KG1 (cell line): ENCODE measurements around the gene STRN4.

ENCODE experiments used
- DNase-seq: peaks from one replicate; lab custom pipeline; 2025; lab: John Stamatoyannopoulos, UW

The STRN4 gene

DNA sequence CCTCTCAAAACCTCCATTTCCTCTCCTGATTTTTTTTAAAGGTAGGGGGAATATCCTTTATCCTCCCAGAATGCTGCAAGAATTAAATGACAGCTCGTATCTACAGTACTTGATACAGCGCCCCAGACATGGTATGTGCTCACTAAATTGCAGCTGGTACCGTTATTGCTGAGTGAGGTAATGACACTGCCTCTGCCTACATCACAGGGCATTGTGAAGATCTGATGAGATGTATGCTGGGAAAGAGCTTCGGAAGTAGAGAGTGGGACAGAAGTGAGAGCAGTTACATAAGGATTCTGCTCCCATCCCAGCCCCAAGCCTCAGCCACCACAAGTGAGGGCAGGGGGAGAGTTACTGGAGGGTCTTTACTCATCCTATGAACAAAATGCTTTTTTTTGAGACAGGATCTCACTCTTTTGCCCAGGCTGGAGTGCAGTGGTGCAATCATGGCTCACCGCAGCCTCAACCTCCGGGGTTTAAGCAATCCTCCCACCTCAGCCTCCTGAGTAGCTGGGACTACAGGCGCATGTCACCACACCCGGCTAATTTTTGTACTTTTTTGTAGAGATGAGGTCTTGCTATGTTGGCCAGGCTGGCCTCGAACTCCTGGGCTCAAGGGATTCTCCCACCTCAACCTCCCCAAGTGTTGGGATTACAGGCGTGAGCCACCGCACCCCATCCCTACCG is 2.1 kb downstream of the STRN4 start:
- no peak for DNase-seq

- no peak for DNase-seq
Measured at GRCh38 chr19:46742926-46743480, 3.2 kb downstream of the STRN4 start.

GRCh38 chr19:46741447-46741846 is 4.8 kb downstream of the STRN4 start:
- DNase-seq = no peak

GRCh38 chr19:46739290-46739771 is 6.9 kb downstream of the STRN4 start:
- no peak for DNase-seq

DNA sequence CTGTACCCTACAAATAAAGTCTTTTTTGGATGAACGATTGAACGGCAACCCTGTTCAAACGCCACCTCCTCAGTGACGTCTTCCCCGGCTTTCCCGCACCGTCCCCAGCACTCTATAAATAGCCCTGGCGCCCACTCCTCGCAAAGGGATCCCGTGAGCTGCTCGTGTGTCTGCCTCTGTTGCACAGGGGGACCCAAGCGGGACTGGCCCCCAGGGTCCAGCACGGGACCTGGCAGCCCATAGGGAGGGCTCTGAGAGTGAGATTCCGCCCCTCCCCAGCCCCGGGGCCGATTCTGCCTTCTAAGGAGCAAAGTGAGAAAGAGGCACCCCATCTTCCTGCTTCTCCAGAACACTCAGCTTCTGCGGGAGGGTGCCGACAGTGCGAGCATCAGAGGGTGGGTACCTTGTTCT is 8.5 kb downstream of the STRN4 start:
- DNase-seq = no peak

DNA sequence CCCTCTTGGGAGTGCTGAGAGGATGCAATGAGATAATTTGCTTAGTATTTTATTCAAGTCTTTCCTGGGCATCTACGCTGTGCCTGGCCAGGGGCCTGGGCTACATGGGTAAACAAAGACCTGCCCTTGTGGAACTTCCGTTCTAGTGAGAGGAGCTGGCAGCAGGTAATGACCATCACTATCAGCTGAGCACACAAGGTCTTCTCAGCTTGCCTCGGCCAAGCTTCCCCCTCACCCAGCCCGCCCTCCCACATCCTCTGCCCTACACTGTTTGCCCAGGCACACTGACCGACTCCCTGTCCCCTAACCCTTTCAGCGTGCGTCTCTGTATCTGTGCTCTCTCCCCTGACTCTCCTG is 9.0 kb downstream of the STRN4 start:
- DNase-seq = no peak

DNA sequence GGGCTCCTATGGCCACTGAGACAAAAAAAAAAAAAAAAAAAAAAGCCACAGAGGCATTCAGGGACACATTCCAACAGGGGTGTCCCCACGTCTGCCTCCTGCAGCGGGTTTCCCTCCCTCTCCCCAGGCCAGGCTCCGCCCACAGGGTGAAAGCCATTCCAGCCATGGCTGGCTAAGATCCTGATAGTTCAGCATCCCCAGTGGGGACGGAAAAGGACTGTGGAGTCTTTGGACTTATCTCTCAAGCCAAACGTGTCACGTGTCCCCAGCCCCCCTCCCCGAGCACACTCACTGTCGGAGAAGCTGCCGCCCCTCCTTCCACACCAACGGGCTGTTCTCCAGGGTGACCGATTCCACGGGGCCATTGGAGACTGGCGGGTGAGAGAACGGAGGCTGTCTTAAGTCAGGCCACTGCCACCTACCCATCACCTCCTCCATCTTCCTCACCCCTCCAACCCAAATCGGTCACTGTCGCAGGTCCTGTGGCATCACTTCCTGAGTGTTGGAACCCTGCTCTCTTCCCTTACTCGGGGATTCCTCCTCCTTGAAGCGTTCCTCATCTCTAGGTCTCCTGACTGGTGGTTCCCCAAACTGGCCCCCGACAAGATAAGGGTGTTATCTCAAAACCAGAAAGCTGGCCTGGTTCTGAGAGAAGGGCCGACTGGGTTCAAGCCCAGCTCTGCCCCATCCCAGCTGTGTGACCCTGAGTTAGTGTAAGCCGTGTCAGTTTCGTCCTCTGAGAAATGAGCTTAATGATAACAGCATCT is 9.5 kb downstream of the STRN4 start:
- DNase-seq = no peak

DNA sequence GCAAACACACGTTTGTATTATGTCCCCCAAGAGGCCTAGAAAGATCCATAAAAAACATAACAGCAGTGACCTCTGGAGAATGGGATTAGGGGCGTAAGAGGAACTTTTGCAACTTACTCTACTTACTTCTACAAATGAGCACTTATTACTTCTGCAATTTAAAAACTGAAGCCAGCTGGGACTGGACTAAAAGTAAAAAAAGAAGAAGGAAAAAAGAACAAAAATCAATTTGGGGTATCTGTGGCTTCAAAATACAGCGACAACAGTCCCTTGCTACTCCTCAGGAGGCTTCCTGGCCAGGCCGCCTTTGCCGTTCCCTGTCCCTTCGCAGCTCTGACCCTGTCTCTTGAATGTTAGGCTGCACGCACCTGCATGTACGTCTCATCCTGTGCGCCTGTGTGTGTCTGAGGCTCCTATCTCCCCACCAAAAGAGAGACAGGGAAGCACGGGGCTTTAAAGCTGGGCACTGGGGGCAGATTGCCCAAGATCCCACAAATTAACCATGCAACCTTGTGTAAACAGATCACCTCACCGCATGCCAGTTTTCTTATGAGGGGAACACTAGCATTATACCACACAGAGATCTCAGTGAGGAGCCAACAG is 12.5 kb downstream of the STRN4 start:
- no peak for DNase-seq

DNA sequence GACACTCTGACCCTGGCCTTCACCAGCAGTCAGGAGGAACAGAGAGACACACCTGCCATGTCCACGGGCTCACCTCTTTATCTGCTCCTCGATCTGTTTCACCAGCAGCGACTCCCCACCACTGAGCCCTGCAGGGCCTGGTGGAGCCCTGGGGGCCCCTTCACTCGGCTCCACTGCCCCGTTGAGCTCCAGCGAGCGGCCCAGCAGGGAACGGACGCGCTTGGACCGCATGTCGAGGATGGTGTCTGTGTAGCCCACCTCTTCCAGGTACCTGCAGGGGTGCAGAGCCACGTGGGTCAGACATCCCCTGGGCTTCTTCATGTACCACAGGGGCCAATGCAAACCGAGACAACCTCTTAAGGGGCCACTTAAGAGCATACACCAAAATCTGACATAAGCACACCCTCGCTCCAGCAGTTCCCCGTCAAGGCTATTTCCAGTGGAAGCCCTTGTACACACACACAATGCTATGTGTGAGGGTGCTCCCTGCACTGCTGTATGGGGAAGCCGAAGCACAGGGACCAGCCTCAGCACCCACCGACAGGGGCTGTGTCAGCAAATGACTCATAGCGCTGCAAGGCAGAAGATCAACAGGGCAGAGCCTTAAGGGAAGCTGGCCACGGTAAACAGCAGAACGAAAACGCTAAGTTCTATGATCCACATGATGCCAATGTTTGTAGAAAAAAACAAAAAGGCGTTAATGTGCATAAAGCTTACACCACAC is 13.1 kb downstream of the STRN4 start:
- DNase-seq = no peak

GRCh38 chr19:46732172-46732938 is 13.9 kb downstream of the STRN4 start:
- DNase-seq = no peak

GRCh38 chr19:46731584-46731983 is 14.7 kb downstream of the STRN4 start:
- no peak for DNase-seq

GRCh38 chr19:46731007-46731501 is 15.2 kb downstream of the STRN4 start:
- DNase-seq = no peak

DNA sequence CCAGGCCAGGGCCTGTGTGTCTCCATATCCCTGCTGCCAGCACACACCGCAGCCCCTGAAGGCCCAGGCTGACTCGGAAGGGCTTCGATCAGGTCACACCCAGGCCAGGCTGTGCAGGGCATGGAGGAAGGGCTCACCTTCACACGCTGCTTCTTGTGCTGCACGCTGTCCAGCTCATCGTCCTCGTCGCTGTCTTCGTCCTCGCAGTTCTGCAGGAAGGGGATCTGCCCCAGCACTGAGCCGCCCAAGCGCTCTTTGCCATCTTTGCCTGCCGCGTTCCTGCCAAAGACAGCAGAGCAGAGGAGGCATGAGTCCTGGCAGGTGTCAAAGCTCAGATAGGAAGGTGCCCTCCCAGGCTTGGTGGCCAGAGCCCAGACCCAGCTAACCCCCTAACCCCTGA is 15.7 kb downstream of the STRN4 start:
- DNase-seq = no peak

DNA sequence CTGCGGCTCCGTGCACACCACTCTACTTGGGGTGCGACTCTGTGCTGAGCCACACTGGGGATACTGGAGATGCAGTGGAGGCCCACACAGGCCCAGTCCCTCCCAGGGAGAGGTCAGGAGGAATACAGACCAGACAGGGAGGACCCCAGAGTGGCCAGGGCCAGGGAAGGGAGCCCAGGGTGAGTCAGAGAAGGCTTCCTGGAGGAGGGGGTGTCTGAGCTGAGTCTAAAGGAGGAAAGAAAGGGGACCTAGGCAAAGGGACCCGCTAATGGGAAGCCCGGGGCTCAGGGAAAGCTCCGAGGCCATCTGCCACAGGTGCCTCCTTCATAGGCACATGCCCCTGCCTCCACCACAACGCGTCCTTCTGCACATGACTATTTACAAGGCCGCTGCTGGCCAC is 16.1 kb downstream of the STRN4 start:
- DNase-seq = no peak

DNA sequence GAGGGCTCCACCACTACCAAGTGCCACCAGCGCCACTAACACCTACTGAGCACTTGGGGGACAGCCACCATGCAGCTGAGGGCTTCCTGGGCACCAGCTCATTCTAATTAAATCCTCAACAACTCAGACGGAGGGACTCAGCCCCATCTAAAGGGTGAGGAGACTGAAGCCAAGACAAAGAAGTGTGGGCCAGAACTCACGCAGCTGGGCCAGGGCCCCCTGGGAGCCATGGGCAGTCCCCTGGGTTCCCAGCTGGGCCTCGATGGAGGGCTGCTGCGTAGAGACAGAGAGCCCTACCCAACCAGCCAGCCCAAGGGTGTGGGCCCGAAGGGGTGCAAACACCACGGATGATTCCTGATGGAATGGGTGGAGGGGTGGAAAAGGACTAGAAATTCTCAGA is 16.6 kb downstream of the STRN4 start:
- DNase-seq = no peak

- DNase-seq = peak; percentile 12
Measured at GRCh38 chr19:46728693-46729339, 17.4 kb downstream of the STRN4 start.

GRCh38 chr19:46728208-46728607 is 18.0 kb downstream of the STRN4 start:
- DNase-seq = no peak

- no peak for DNase-seq
Measured at GRCh38 chr19:46727757-46728156, 18.5 kb downstream of the STRN4 start.

GRCh38 chr19:46726971-46727501 is 19.2 kb downstream of the STRN4 start:
- no peak for DNase-seq

DNA sequence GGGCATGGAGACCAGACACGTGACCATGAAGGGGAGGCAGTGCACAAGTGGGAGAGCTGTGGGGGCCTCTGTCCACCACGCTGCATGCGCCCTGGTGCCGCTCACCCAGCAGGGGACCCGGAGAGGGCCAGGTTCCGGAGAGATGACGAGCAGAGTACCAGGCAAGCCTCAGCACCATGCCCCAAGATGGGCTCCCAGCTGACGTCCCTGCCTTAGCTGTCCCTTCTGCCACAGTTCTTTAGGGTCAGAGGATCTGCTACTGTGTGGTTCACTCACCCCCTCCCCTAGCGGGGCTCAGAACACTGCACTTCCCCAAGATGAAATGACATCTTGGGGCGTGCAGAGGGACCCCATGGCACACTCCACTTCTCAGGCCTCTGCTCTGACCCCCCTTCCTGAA is 19.7 kb downstream of the STRN4 start:
- no peak for DNase-seq
